Measurements from ENCODE around the gene JAM3.

GRCh38 chr11:134026655-134027343, 42.1 kb upstream of the JAM3 start:
- TF ChIP-seq EZH2 (IDR thresholded peaks at IDR 0.05; ENCODE audit: borderline replicate concordance, insufficient read depth, low read length, poor library complexity, severe bottlenecking) (no peak), EP300 (conservative IDR thresholded peaks at IDR 0.05; ENCODE audit: poor library complexity, severe bottlenecking) (peak; percentile 67), POLR2AphosphoS5 (IDR thresholded peaks at IDR 0.05) (peak; percentile 59)
